ENCODE results near the gene DNAI1.

DNAI1 gene

DNA sequence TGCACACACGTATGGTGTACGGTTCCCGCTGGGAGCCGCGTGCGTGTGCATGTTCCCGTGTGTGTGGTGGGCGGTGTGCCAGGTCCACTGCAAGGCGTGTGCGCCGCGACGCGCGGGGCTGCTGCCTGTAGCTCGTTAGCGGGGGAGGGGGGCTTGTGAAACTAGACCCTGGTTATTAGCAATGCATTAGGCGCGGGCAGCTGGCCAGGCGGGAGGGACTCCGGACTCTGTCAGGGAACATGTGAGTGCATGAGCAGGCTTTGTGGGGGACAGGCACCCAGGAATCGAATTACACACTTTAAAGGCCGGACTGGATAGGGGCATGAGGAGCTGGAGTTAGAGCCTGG, 96.4 kb downstream of the DNAI1 start:
- peaks cover 28 to 96% of the 10 kb centered on the region in 2 donors for H3K36me3 ChIP-seq (replicated peaks in 1 of 2; ENCODE audit: control insufficient read depth in 2 of 2, insufficient read depth in 2 of 2, low read length in 2 of 2)
- H3K4me1 ChIP-seq (ENCODE audit: control insufficient read depth in 2 of 2, insufficient read depth in 1 of 2, low read depth in 1 of 2, low read length in 2 of 2) = peaks cover 16 to 24% of the 10 kb centered on the region in 2 donors
- H2BK120ac ChIP-seq (ENCODE audit: low read depth, low read length) = no peak overlapping the region
- H3K9me3 ChIP-seq (replicated peaks in 1 of 2; ENCODE audit: control insufficient read depth in 2 of 2, insufficient read depth in 1 of 2, low read depth in 1 of 2, low read length in 2 of 2) = no peaks in the 10 kb centered on the region
- H3K4me3 ChIP-seq (ENCODE audit: low read length in 2 of 2) = no peak overlapping the region
- peak overlapping the region; percentile 39 for H3K18ac ChIP-seq (ENCODE audit: low read length)
- WGBS, 2 donors (ENCODE audit: extremely low coverage in 2 of 2, insufficient read length in 2 of 2, insufficient replicate concordance in 1 of 2) = no CpG with 5 or more reads among the region's 23 CpGs
- no peak for DNase-seq (ENCODE audit: low spot score)
- H3K14ac ChIP-seq (ENCODE audit: low read length) = peak overlapping the region; percentile 49
- no peak overlapping the region for H2BK15ac ChIP-seq (ENCODE audit: low read length)
- no peak overlapping the region for H3K23ac ChIP-seq (ENCODE audit: low read depth, low read length, poor library complexity)
- H3K27me3 ChIP-seq (ENCODE audit: control insufficient read depth in 3 of 3, insufficient read depth in 3 of 3, low read depth in 1 of 3, low read length in 3 of 3) = no peaks in the 10 kb centered on the region
- no peak overlapping the region for H2AFZ ChIP-seq (ENCODE audit: low read length)
- H2BK5ac ChIP-seq (ENCODE audit: low read length) = no peak overlapping the region
- H3K27ac ChIP-seq (replicated peaks; ENCODE audit: low read length) = no peak overlapping the region
- no peak overlapping the region for H3K4me2 ChIP-seq (ENCODE audit: insufficient read depth, low read length, poor library complexity, severe bottlenecking)
- H2BK12ac ChIP-seq (ENCODE audit: low read length) = no peak overlapping the region
- no peak overlapping the region for H3K9ac ChIP-seq (ENCODE audit: low read depth, low read length, poor library complexity)
- no peak overlapping the region for H4K91ac ChIP-seq (ENCODE audit: low read depth, low read length, poor library complexity)
- H4K8ac ChIP-seq (ENCODE audit: low read depth, low read length) = no peak overlapping the region
- no peak overlapping the region for H3K4ac ChIP-seq (ENCODE audit: low read length)
- no peaks in the 10 kb centered on the region for H3K79me1 ChIP-seq (ENCODE audit: low read depth, low read length)
- H2AK5ac ChIP-seq (ENCODE audit: low read depth, low read length) = no peak overlapping the region

DNA sequence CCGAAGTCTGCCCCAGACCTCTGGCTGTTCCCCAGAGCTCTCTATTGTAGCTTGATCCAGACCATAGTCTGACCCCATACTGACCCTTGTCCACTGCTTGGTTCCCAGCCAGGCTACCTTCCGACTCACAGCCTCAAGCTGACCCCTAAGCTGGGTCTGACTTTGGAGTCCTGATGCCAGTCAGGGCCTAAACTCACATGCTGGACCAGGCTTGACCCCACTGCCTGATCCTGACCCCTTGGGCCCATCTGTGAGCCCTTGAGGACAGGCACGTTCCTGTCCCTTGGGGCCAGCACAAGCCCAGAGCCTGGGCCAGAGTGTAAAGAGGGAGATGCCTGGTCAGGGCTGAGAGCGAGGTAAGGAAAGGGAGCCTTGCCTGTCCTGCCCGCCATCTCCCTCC, 96.9 kb downstream of the DNAI1 start:
- Histone ChIP-seq H2AK5ac (ENCODE audit: low read depth, low read length) (no peak overlapping the region), H3K4me1 (ENCODE audit: control insufficient read depth in 2 of 2, insufficient read depth in 1 of 2, low read depth in 1 of 2, low read length in 2 of 2) (peaks cover 22 to 29% of the 10 kb centered on the region in 2 donors), H3K27me3 (ENCODE audit: control insufficient read depth in 3 of 3, insufficient read depth in 3 of 3, low read depth in 1 of 3, low read length in 3 of 3) (no peaks in the 10 kb centered on the region), H3K9me3 (replicated peaks in 1 of 2; ENCODE audit: control insufficient read depth in 2 of 2, insufficient read depth in 1 of 2, low read depth in 1 of 2, low read length in 2 of 2) (no peaks in the 10 kb centered on the region), H2BK15ac (ENCODE audit: low read length) (no peak overlapping the region), H3K4me3 (ENCODE audit: low read length in 2 of 2) (no peak overlapping the region), H2BK12ac (ENCODE audit: low read length) (no peak overlapping the region), H3K79me1 (ENCODE audit: low read depth, low read length) (no peaks in the 10 kb centered on the region), H3K27ac (replicated peaks; ENCODE audit: low read length) (no peak overlapping the region), H4K91ac (ENCODE audit: low read depth, low read length, poor library complexity) (no peak overlapping the region), H3K18ac (ENCODE audit: low read length) (peak overlapping the region; percentile 4), H3K36me3 (replicated peaks in 1 of 2; ENCODE audit: control insufficient read depth in 2 of 2, insufficient read depth in 2 of 2, low read length in 2 of 2) (peaks cover 28 to 96% of the 10 kb centered on the region in 2 donors), H3K14ac (ENCODE audit: low read length) (no peak overlapping the region), H4K8ac (ENCODE audit: low read depth, low read length) (no peak overlapping the region), H3K9ac (ENCODE audit: low read depth, low read length, poor library complexity) (peak overlapping the region; percentile 7), H3K23ac (ENCODE audit: low read depth, low read length, poor library complexity) (no peak overlapping the region), H2AFZ (ENCODE audit: low read length) (no peak overlapping the region), H2BK5ac (ENCODE audit: low read length) (no peak overlapping the region), H3K4ac (ENCODE audit: low read length) (no peak overlapping the region), H3K4me2 (ENCODE audit: insufficient read depth, low read length, poor library complexity, severe bottlenecking) (no peak overlapping the region), H2BK120ac (ENCODE audit: low read depth, low read length) (no peak overlapping the region)
- no peak for DNase-seq (ENCODE audit: low spot score)
- no CpG with 5 or more reads among the region's 5 CpGs for WGBS, 2 donors (ENCODE audit: extremely low coverage in 2 of 2, insufficient read length in 2 of 2, insufficient replicate concordance in 1 of 2)

DNA sequence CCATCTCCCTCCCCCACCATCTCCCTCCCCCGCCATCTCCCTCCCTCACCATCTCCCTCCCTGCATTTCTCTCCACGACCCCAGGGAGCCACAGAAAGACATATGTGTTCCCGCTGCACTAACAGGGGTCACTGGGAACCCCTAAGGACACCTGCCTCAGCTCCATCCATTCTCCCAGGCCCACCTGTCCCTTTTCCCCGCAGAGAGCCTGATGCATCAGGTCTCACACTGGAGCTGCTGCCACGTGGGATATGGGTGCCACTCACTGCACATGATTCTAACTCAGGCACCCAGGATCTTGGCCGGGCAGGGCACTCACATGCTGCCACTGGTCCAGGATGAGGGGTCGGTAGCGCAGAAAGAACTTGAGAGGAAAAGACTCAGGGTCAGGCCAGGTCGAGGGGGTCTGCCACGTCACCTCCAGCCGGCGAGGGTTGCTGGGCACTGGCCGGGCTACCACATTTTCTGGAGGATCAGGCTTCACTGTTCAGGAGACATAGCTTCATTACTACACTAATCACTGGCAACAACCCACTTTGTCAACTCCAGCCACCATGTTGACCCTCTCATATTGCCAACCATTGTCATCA, 97.4 kb downstream of the DNAI1 start:
- no peak overlapping the region for H4K91ac ChIP-seq (ENCODE audit: low read depth, low read length, poor library complexity)
- no CpG with 5 or more reads among the region's 13 CpGs for WGBS, 2 donors (ENCODE audit: extremely low coverage in 2 of 2, insufficient read length in 2 of 2, insufficient replicate concordance in 1 of 2)
- no peak for DNase-seq (ENCODE audit: low spot score)

DNA sequence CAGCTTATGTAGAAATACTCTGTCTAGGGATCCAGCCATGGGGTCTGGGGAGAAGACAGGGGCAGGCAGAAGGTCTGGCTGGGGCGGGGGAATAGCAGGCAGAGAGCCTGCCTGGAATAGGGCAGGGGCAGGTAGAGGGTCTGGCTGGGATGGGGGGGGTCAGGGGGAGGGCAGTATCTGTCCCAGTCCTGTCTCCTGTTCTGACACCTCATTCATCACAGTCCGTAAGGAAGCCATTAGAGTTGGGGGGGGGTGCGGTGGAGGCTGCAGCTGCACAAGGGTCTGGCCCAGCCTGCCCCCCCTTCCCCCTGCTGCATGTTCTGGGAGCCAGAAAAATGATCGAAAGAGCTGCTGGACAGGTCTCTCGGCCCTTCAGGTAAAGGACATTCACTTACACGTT, 98.3 kb downstream of the DNAI1 start:
- Histone ChIP-seq H3K9ac (ENCODE audit: low read depth, low read length, poor library complexity) (no peak overlapping the region), H4K91ac (ENCODE audit: low read depth, low read length, poor library complexity) (no peak overlapping the region), H3K4me2 (ENCODE audit: insufficient read depth, low read length, poor library complexity, severe bottlenecking) (no peak overlapping the region), H2AK5ac (ENCODE audit: low read depth, low read length) (no peak overlapping the region), H3K14ac (ENCODE audit: low read length) (no peak overlapping the region), H3K36me3 (replicated peaks in 1 of 2; ENCODE audit: control insufficient read depth in 2 of 2, insufficient read depth in 2 of 2, low read length in 2 of 2) (peaks cover 28 to 96% of the 10 kb centered on the region in 2 donors), H3K9me3 (replicated peaks in 1 of 2; ENCODE audit: control insufficient read depth in 2 of 2, insufficient read depth in 1 of 2, low read depth in 1 of 2, low read length in 2 of 2) (no peaks in the 10 kb centered on the region), H2BK120ac (ENCODE audit: low read depth, low read length) (no peak overlapping the region), H3K18ac (ENCODE audit: low read length) (no peak overlapping the region), H2BK5ac (ENCODE audit: low read length) (no peak overlapping the region), H3K27ac (replicated peaks; ENCODE audit: low read length) (no peak overlapping the region), H3K23ac (ENCODE audit: low read depth, low read length, poor library complexity) (no peak overlapping the region), H3K4ac (ENCODE audit: low read length) (no peak overlapping the region), H4K8ac (ENCODE audit: low read depth, low read length) (no peak overlapping the region), H2BK12ac (ENCODE audit: low read length) (no peak overlapping the region), H2BK15ac (ENCODE audit: low read length) (no peak overlapping the region), H3K79me1 (ENCODE audit: low read depth, low read length) (no peaks in the 10 kb centered on the region), H3K4me3 (ENCODE audit: low read length in 2 of 2) (no peak overlapping the region), H3K27me3 (ENCODE audit: control insufficient read depth in 3 of 3, insufficient read depth in 3 of 3, low read depth in 1 of 3, low read length in 3 of 3) (no peaks in the 10 kb centered on the region), H2AFZ (ENCODE audit: low read length) (no peak overlapping the region), H3K4me1 (ENCODE audit: control insufficient read depth in 2 of 2, insufficient read depth in 1 of 2, low read depth in 1 of 2, low read length in 2 of 2) (peaks cover 34% of the 10 kb centered on the region in 2 donors)
- no CpG with 5 or more reads among the region's 6 CpGs for WGBS, 2 donors (ENCODE audit: extremely low coverage in 2 of 2, insufficient read length in 2 of 2, insufficient replicate concordance in 1 of 2)
- no peak for DNase-seq (ENCODE audit: low spot score)

More for the DNA sequence above, 97.4 kb downstream of the DNAI1 start:
- no peak overlapping the region for H2BK5ac ChIP-seq (ENCODE audit: low read length)
- H2AFZ ChIP-seq (ENCODE audit: low read length) = no peak overlapping the region
- H3K4me3 ChIP-seq (ENCODE audit: low read length in 2 of 2) = no peak overlapping the region
- peak overlapping the region; percentile 18 for H3K9ac ChIP-seq (ENCODE audit: low read depth, low read length, poor library complexity)
- no peaks in the 10 kb centered on the region for H3K27me3 ChIP-seq (ENCODE audit: control insufficient read depth in 3 of 3, insufficient read depth in 3 of 3, low read depth in 1 of 3, low read length in 3 of 3)
- no peak overlapping the region for H3K18ac ChIP-seq (ENCODE audit: low read length)
- H3K27ac ChIP-seq (replicated peaks; ENCODE audit: low read length) = no peak overlapping the region
- no peak overlapping the region for H2BK120ac ChIP-seq (ENCODE audit: low read depth, low read length)
- peaks cover 27 to 96% of the 10 kb centered on the region in 2 donors for H3K36me3 ChIP-seq (replicated peaks in 1 of 2; ENCODE audit: control insufficient read depth in 2 of 2, insufficient read depth in 2 of 2, low read length in 2 of 2)
- H3K79me1 ChIP-seq (ENCODE audit: low read depth, low read length) = no peaks in the 10 kb centered on the region
- no peak overlapping the region for H2BK15ac ChIP-seq (ENCODE audit: low read length)
- H3K4me1 ChIP-seq (ENCODE audit: control insufficient read depth in 2 of 2, insufficient read depth in 1 of 2, low read depth in 1 of 2, low read length in 2 of 2) = peaks cover 27 to 34% of the 10 kb centered on the region in 2 donors
- H3K4me2 ChIP-seq (ENCODE audit: insufficient read depth, low read length, poor library complexity, severe bottlenecking) = no peak overlapping the region
- no peak overlapping the region for H2AK5ac ChIP-seq (ENCODE audit: low read depth, low read length)
- H3K4ac ChIP-seq (ENCODE audit: low read length) = no peak overlapping the region
- no peak overlapping the region for H2BK12ac ChIP-seq (ENCODE audit: low read length)
- H3K23ac ChIP-seq (ENCODE audit: low read depth, low read length, poor library complexity) = no peak overlapping the region
- H3K14ac ChIP-seq (ENCODE audit: low read length) = no peak overlapping the region
- H4K8ac ChIP-seq (ENCODE audit: low read depth, low read length) = no peak overlapping the region
- no peaks in the 10 kb centered on the region for H3K9me3 ChIP-seq (replicated peaks in 1 of 2; ENCODE audit: control insufficient read depth in 2 of 2, insufficient read depth in 1 of 2, low read depth in 1 of 2, low read length in 2 of 2)
